Measurements from ENCODE around the gene IMMP2L. TPM values are rescaled to one million over a fixed set of nuclear protein-coding genes. Genes with fewer than 3 reads are reported as not detected.

IMMP2L gene
- total and polyA plus RNA-seq, 2 of the 4 experiments (the other 2 are of a cell fraction): 5.8 to 9.3 TPM

GRCh38 chr7:110854651-110855050 lies 707.6 kb downstream of the IMMP2L start:
- no peak overlapping the region for H3K9ac ChIP-seq (ENCODE audit: low read depth, low read length)
- no peak overlapping the region for H3K56ac ChIP-seq (ENCODE audit: extremely low read depth, insufficient read depth, low read length)
- dilution Hi-C loops (cut with HindIII; ENCODE audit: low sequenced_read_pairs, unreplicated experiment) (no loop called here), in situ Hi-C loops (cut with MboI; ENCODE audit: low sequenced_read_pairs) (no loop called here), intact Hi-C loops (cut with micrococcal nuclease) (no loop called here)
- WGBS, 2 experiments (ENCODE audit: extremely low coverage in 2 of 2, insufficient read length in 1 of 2): no CpG with 5 or more reads among the region's 2 CpGs
- DNase-seq (no peak), ATAC-seq (ENCODE audit: low read depth) (no peak; the same call in 1 of the 2 replicates)
- no peak overlapping the region for H4K91ac ChIP-seq (ENCODE audit: insufficient read depth, low read depth, low read length)
- no peak overlapping the region for H2AK5ac ChIP-seq (ENCODE audit: low read depth, low read length)
- TF ChIP-seq USF2 (IDR thresholded peaks at IDR 0.05; ENCODE audit: low read depth, low read length) (no peak), RCOR1 (IDR thresholded peaks at IDR 0.05; ENCODE audit: insufficient replicate concordance, low read length) (no peak), CTCF (conservative IDR thresholded peaks at IDR 0.05; ENCODE audit: low read depth, low read length) (no peak), CHD1 (IDR thresholded peaks at IDR 0.05; ENCODE audit: low read depth, low read length) (no peak), RAD21 (IDR thresholded peaks at IDR 0.05; ENCODE audit: low read length) (no peak), SMC3 (IDR thresholded peaks at IDR 0.05; ENCODE audit: low read depth, low read length) (no peak), MAFK (IDR thresholded peaks at IDR 0.05; ENCODE audit: low read depth, low read length) (no peak), FOS (IDR thresholded peaks at IDR 0.05; ENCODE audit: low read depth, low read length) (no peak), BHLHE40 (IDR thresholded peaks at IDR 0.05; ENCODE audit: low read depth, low read length) (no peak), POLR2A (IDR thresholded peaks at IDR 0.05; ENCODE audit: low read depth, low read length) (no peak), ELK1 (IDR thresholded peaks at IDR 0.05; ENCODE audit: borderline replicate concordance, low read depth, low read length) (no peak), RFX5 (IDR thresholded peaks at IDR 0.05; ENCODE audit: low read depth, low read length) (no peak), MXI1 (IDR thresholded peaks at IDR 0.05; ENCODE audit: borderline replicate concordance, low read depth, low read length) (no peak), MAZ (IDR thresholded peaks at IDR 0.05; ENCODE audit: borderline replicate concordance, low read depth, low read length) (no peak)
- H4K8ac ChIP-seq (ENCODE audit: low read depth in 2 of 2, low read length in 2 of 2): no peak overlapping the region
- H3K9me3 ChIP-seq (ENCODE audit: control insufficient read depth, insufficient read depth, low read length): no peaks in the 10 kb centered on the region
- BruUV-seq (replicated peaks): no TSS peak
- no peak overlapping the region for H3K23ac ChIP-seq (ENCODE audit: low read depth, low read length)
- H3K27me3 ChIP-seq (ENCODE audit: control insufficient read depth, insufficient read depth, low read length): no peaks in the 10 kb centered on the region
- no peaks in the 10 kb centered on the region for H3K36me3 ChIP-seq (ENCODE audit: control insufficient read depth, insufficient read depth, low read length)
- no peak overlapping the region for H2AFZ ChIP-seq (replicated peaks; ENCODE audit: low read length, poor library complexity)
- no peaks in the 10 kb centered on the region for H3K79me1 ChIP-seq (ENCODE audit: low read depth in 1 of 2, low read length in 2 of 2)
- no peak overlapping the region for H3K4ac ChIP-seq (ENCODE audit: low read depth, low read length)
- H2BK5ac ChIP-seq (ENCODE audit: low read depth, low read length, poor library complexity, severe bottlenecking): no peak overlapping the region
- H3K27ac ChIP-seq (ENCODE audit: insufficient read depth, low read length): no peak overlapping the region
- H2AK9ac ChIP-seq (replicated peaks; ENCODE audit: low read depth, low read length, poor library complexity): no peak overlapping the region
- no peak overlapping the region for H3K4me3 ChIP-seq (ENCODE audit: insufficient read depth, low read depth, low read length)
- CTCF ChIA-PET: interaction anchor here (0.6 kb wide), 1 partner anchor 84 kb away, joined by 3 read pairs; no protein-coding TSS in a partner anchor
- H4K20me1 ChIP-seq (ENCODE audit: insufficient read depth, low read length): no peaks in the 10 kb centered on the region
- POLR2A ChIA-PET (ENCODE audit: unreplicated experiment): no interaction called here
- H4K5ac ChIP-seq (ENCODE audit: low read depth, low read length): no peak overlapping the region
- H3K4me2 ChIP-seq (ENCODE audit: low read depth, low read length): no peak overlapping the region
- no peaks in the 10 kb centered on the region for H3K4me1 ChIP-seq (ENCODE audit: control insufficient read depth, insufficient read depth, low read length)
- no peak overlapping the region for H2BK120ac ChIP-seq (ENCODE audit: low read depth, low read length)
- no peak overlapping the region for H2BK15ac ChIP-seq (ENCODE audit: low read depth, low read length)
- H3K9me1 ChIP-seq (ENCODE audit: insufficient read depth, low read length): no peaks in the 10 kb centered on the region
- H3K18ac ChIP-seq (ENCODE audit: low read depth, low read length): no peak overlapping the region
- H3K14ac ChIP-seq (replicated peaks; ENCODE audit: low read depth, low read length): no peak overlapping the region
- no peak overlapping the region for H2BK20ac ChIP-seq (ENCODE audit: low read depth, low read length)
